Measurements from ENCODE around the gene HOXA6. TPM values are rescaled to one million over a fixed set of nuclear protein-coding genes. Genes with fewer than 3 reads are reported as not detected.

Gene HOXA6
- total RNA-seq, 2 experiments from 2014 or later, result not detected

GRCh38 chr7:27121684-27122076, 25.9 kb downstream of the HOXA6 start:
- CTCF ChIA-PET, result no interaction called here
- POLR2A ChIA-PET, result no interaction called here

GRCh38 chr7:27119412-27119911, 28.1 kb downstream of the HOXA6 start:
- POLR2A ChIA-PET, result no interaction called here
- CTCF ChIA-PET, result no interaction called here

- ChIA-PET CTCF (no interaction called here), POLR2A (no interaction called here)
These were observed 29.0 kb downstream of the HOXA6 start for GRCh38 chr7:27118580-27118979.

- ChIA-PET CTCF (no interaction called here), POLR2A (no interaction called here)
These were observed 29.6 kb downstream of the HOXA6 start for GRCh38 chr7:27117887-27118491.

GRCh38 chr7:27116962-27117886, 30.4 kb downstream of the HOXA6 start:
- CTCF ChIA-PET, result no interaction called here
- POLR2A ChIA-PET, result no interaction called here

- ChIA-PET CTCF (no interaction called here), POLR2A (no interaction called here)
These were observed 31.3 kb downstream of the HOXA6 start for GRCh38 chr7:27116031-27116961.

- POLR2A ChIA-PET, result no interaction called here
- CTCF ChIA-PET, result no interaction called here
These were observed 32.1 kb downstream of the HOXA6 start for GRCh38 chr7:27115221-27116026.

- ChIA-PET POLR2A (no interaction called here), CTCF (no interaction called here)
These were observed 32.7 kb downstream of the HOXA6 start for GRCh38 chr7:27114881-27115220.

- CTCF ChIA-PET, result no interaction called here
- POLR2A ChIA-PET, result no interaction called here
These were observed 33.4 kb downstream of the HOXA6 start for GRCh38 chr7:27113991-27114769.

- POLR2A ChIA-PET, result no interaction called here
- CTCF ChIA-PET, result no interaction called here
These were observed 34.3 kb downstream of the HOXA6 start for GRCh38 chr7:27112955-27113949.

- ChIA-PET POLR2A (no interaction called here), CTCF (no interaction called here)
These were observed 35.2 kb downstream of the HOXA6 start for GRCh38 chr7:27112361-27112760.

- ChIA-PET POLR2A (no interaction called here), CTCF (no interaction called here)
These were observed 35.8 kb downstream of the HOXA6 start for GRCh38 chr7:27111751-27112277.

GRCh38 chr7:27111042-27111750, 36.4 kb downstream of the HOXA6 start:
- ChIA-PET CTCF (no interaction called here), POLR2A (no interaction called here)

- ChIA-PET CTCF (no interaction called here), POLR2A (interaction anchor here (0.6 kb wide), 1 partner anchor 842 kb away, joined by 5 read pairs; no protein-coding TSS in a partner anchor)
These were observed 37.2 kb downstream of the HOXA6 start for GRCh38 chr7:27110186-27111031.

- ChIA-PET CTCF (no interaction called here), POLR2A (interaction anchor here (0.6 kb wide), 1 partner anchor 841 kb away, joined by 5 read pairs; no protein-coding TSS in a partner anchor)
These were observed 37.9 kb downstream of the HOXA6 start for GRCh38 chr7:27109466-27110185.
